Measurements from ENCODE around the gene PRMT7.

DNA sequence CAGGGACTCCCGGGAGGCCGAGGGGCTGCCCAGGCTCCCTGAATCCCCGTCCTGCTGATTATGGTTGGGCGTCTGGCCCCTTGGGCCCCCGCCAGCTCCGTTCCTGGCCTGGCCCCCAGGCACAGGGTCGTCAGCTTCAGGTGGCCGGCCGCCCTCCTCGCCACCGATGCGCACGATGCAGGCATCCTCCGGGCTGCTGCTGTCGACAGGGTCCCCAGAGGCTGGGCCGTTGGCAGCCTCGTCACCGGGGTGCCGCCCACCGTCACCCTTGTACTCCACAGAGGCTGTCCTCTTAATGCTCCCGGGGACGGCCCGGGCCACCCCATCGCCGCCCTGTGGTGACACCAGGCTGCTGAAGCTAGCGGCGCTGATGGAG lies 60.4 kb downstream of the PRMT7 start:
- TF ChIP-seq, protein P1, sequence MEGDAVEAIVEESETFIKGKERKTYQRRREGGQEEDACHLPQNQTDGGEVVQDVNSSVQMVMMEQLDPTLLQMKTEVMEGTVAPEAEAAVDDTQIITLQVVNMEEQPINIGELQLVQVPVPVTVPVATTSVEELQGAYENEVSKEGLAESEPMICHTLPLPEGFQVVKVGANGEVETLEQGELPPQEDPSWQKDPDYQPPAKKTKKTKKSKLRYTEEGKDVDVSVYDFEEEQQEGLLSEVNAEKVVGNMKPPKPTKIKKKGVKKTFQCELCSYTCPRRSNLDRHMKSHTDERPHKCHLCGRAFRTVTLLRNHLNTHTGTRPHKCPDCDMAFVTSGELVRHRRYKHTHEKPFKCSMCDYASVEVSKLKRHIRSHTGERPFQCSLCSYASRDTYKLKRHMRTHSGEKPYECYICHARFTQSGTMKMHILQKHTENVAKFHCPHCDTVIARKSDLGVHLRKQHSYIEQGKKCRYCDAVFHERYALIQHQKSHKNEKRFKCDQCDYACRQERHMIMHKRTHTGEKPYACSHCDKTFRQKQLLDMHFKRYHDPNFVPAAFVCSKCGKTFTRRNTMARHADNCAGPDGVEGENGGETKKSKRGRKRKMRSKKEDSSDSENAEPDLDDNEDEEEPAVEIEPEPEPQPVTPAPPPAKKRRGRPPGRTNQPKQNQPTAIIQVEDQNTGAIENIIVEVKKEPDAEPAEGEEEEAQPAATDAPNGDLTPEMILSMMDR (IDR thresholded peaks at IDR 0.05; ENCODE audit: insufficient read depth, low read depth, low read length) = no peak
- TF ChIP-seq EZH2 (IDR thresholded peaks at IDR 0.05; ENCODE audit: insufficient read depth, low read length) = no peak

Measured in astrocyte (in vitro differentiated cells and primary cell).